Left colon (tissue), 2 donors: ENCODE data around the gene KCNK2. TPM values are rescaled to one million over a fixed set of nuclear protein-coding genes. Genes with fewer than 3 reads are reported as not detected.

ENCODE experiments used
- ATAC-seq: fragments of 200-7000 bp; cut with Tn5 transposase; one replicate; pipeline ENCODE4 v1.9.1; 2020; ENCODE audit warnings: mild to moderate bottlenecking, moderate library complexity
- DNase-seq, 2 donors: peaks; one replicate each; pipeline ENCODE4 v3.0.0-alpha.2; 2020
- intact Hi-C, 2 donors: fragments of 100-400 bp; cut with DNase I in 1 of 2; cut with micrococcal nuclease in 1 of 2; formaldehyde crosslinking; loops; one replicate each; pipeline versions ENCODE4 v1.11.2 to v1.14.0; 2022; cut with DNase I, micrococcal nuclease
- total RNA-seq, 2 donors: library from RNA; stranded (reverse); fragmentation: NEBNext Ultra II Directional; extraction: Animal tissue kit (Norgen Biotek cat#: 25700); gene quantifications; one replicate each; pipeline ENCODE4 v1.2.1, GENCODE V29; 2021
- donor health status: DM: no; HTN: no; CAD: no.
- donor health status: DM: yes; HTN: yes; CAD: no.

KCNK2 gene
- total RNA-seq, 2 donors from 2014 or later = 0.27 to 0.45 TPM

GRCh38 chr1:215084621-215085020 lies 2.1 kb downstream of the KCNK2 start:
- DNase-seq = no peak
- no peak for ATAC-seq
- intact Hi-C loops = no loop called here

GRCh38 chr1:215087603-215088002 lies 5.1 kb downstream of the KCNK2 start:
- ATAC-seq (no peak), DNase-seq (no peak)
- intact Hi-C loops = no loop called here

- DNase-seq (no peak), ATAC-seq (no peak)
- intact Hi-C loops = no loop called here
These were observed 11.8 kb downstream of the KCNK2 start for GRCh38 chr1:215094381-215094780.

GRCh38 chr1:215095524-215095923 lies 13.0 kb downstream of the KCNK2 start:
- DNase-seq (no peak), ATAC-seq (no peak)
- intact Hi-C loops = no loop called here

- DNase-seq = no peak
- no peak for ATAC-seq
- intact Hi-C loops = no loop called here
These were observed 19.0 kb downstream of the KCNK2 start for GRCh38 chr1:215101511-215101910.

GRCh38 chr1:215104283-215104682 lies 21.7 kb downstream of the KCNK2 start:
- ATAC-seq (no peak), DNase-seq (no peak)
- intact Hi-C loops = no loop called here

- intact Hi-C loops = no loop called here
- no peak for ATAC-seq
- DNase-seq = no peak
These were observed 23.5 kb downstream of the KCNK2 start for GRCh38 chr1:215106067-215106466.

- DNase-seq (no peak), ATAC-seq (no peak)
- intact Hi-C loops = no loop called here
These were observed 26.6 kb downstream of the KCNK2 start for GRCh38 chr1:215109171-215109570.

GRCh38 chr1:215111916-215112315 lies 29.4 kb downstream of the KCNK2 start:
- ATAC-seq = no peak
- DNase-seq = no peak

GRCh38 chr1:215113776-215114153 lies 31.2 kb downstream of the KCNK2 start:
- DNase-seq (no peak), ATAC-seq (no peak)
- intact Hi-C loops = no loop called here

More at GRCh38 chr1:215111916-215112315, 29.4 kb downstream of the KCNK2 start:
- intact Hi-C loops = no loop called here

GRCh38 chr1:215114154-215114933 lies 31.8 kb downstream of the KCNK2 start:
- intact Hi-C loops = no loop called here
- ATAC-seq (no peak), DNase-seq (no peak)

GRCh38 chr1:215115760-215116159 lies 33.2 kb downstream of the KCNK2 start:
- no peak for ATAC-seq
- DNase-seq = no peak
- intact Hi-C loops = no loop called here

- intact Hi-C loops = no loop called here
- no peak for ATAC-seq
- DNase-seq = no peak
These were observed 35.5 kb downstream of the KCNK2 start for GRCh38 chr1:215118081-215118480.

GRCh38 chr1:215119056-215119455 lies 36.5 kb downstream of the KCNK2 start:
- intact Hi-C loops = no loop called here
- ATAC-seq (no peak), DNase-seq (no peak)

GRCh38 chr1:215119719-215120365 lies 37.3 kb downstream of the KCNK2 start:
- DNase-seq (no peak), ATAC-seq (no peak)
- intact Hi-C loops = no loop called here

GRCh38 chr1:215128504-215128903 lies 46.0 kb downstream of the KCNK2 start:
- DNase-seq (no peak), ATAC-seq (no peak)
- intact Hi-C loops = no loop called here

GRCh38 chr1:215131291-215131690 lies 48.8 kb downstream of the KCNK2 start:
- intact Hi-C loops = no loop called here
- DNase-seq (no peak), ATAC-seq (no peak)

GRCh38 chr1:215132156-215132555 lies 49.6 kb downstream of the KCNK2 start:
- no peak for DNase-seq
- intact Hi-C loops = no loop called here
- no peak for ATAC-seq

GRCh38 chr1:215133532-215133931 lies 51.0 kb downstream of the KCNK2 start:
- DNase-seq = no peak
- ATAC-seq = no peak
- intact Hi-C loops = no loop called here

- DNase-seq (no peak), ATAC-seq (no peak)
- intact Hi-C loops = no loop called here
These were observed 55.4 kb downstream of the KCNK2 start for GRCh38 chr1:215137985-215138384.

GRCh38 chr1:215140135-215140534 lies 57.6 kb downstream of the KCNK2 start:
- ATAC-seq (no peak), DNase-seq (no peak)
- intact Hi-C loops = no loop called here
